Spleen (tissue), 11 donors: ENCODE measurements around the gene ZC3H12C. TPM values are rescaled to one million over a fixed set of nuclear protein-coding genes. Genes with fewer than 3 reads are reported as not detected.
"Not testable (repeated sequence)": the region's sequence is repeated elsewhere in the genome, so short reads cannot be mapped to it uniquely, and the experiment has no call there.

Experiments used
- DNase-seq: peaks from one replicate; pipeline ENCODE4 v3.0.0-alpha.2; 2020
- H3K27ac ChIP-seq, 8 donors: fragments of 200-600 bp; sonication (generic) in 7 of 8; 1 replicate in 4 of 8; 2 replicates in 4 of 8; pipeline versions ENCODE4 v1.5.0 to v1.8.0; 2016 to 2021; ENCODE audit warnings: inconsistent platforms in 4 of 8, mild to moderate bottlenecking in 4 of 8, moderate library complexity in 1 of 8
- H3K27me3 ChIP-seq, 7 donors: fragments of 200-600 bp; sonication (generic) in 6 of 7; replicated peaks in 1 of 7; 1 replicate in 4 of 7; 2 replicates in 3 of 7; pipeline versions ENCODE4 v1.5.0 to v1.8.0; 2016 to 2021; ENCODE audit warnings: inconsistent platforms in 3 of 7, mild to moderate bottlenecking in 1 of 7
- H3K36me3 ChIP-seq, 6 donors: fragments of 200-600 bp; sonication (generic) in 5 of 6; 1 replicate in 4 of 6; 2 replicates in 2 of 6; pipeline versions ENCODE4 v1.5.0 to v1.8.0; 2016 to 2021; ENCODE audit warnings: inconsistent platforms in 2 of 6
- H3K4me1 ChIP-seq, 6 donors: fragments of 200-600 bp; sonication (generic) in 5 of 6; 1 replicate in 3 of 6; 2 replicates in 3 of 6; pipeline versions ENCODE4 v1.5.0 to v1.8.0; 2016 to 2021; ENCODE audit warnings: inconsistent platforms in 3 of 6
- H3K4me3 ChIP-seq, 8 donors: fragments of 200-600 bp; sonication (generic) in 7 of 8; 1 replicate in 4 of 8; 2 replicates in 4 of 8; pipeline versions ENCODE4 v1.5.0 to v1.8.0; 2016 to 2021; ENCODE audit warnings: inconsistent platforms in 4 of 8, mild to moderate bottlenecking in 4 of 8, moderate library complexity in 2 of 8
- H3K9me3 ChIP-seq, 8 donors: fragments of 200-600 bp; sonication (generic) in 7 of 8; 1 replicate in 4 of 8; 2 replicates in 4 of 8; pipeline versions ENCODE4 v1.5.0 to v1.8.0; 2016 to 2021; ENCODE audit warnings: inconsistent platforms in 4 of 8
- CTCF ChIP-seq, 11 experiments: fragments of 200-600 bp in 7 of 11; fragments of 450-650 bp in 4 of 11; sonication (generic) in 4 of 11; IDR thresholded peaks in 8 of 11; conservative IDR thresholded peaks in 3 of 11; 1 replicate in 7 of 11; 2 replicates in 4 of 11; pipeline versions ENCODE4 v1.4.0 to v1.8.0; 2016 to 2021; ENCODE audit warnings: antibody characterized with exemption in 11 of 11, inconsistent platforms in 4 of 11, mild to moderate bottlenecking in 1 of 11
- POLR2A ChIP-seq, 3 donors: fragments of 450-650 bp; IDR thresholded peaks; one replicate each; pipeline ENCODE4 v1.5.1; 2017; ENCODE audit warnings: antibody characterized with exemption in 3 of 3, mild to moderate bottlenecking in 1 of 3
- POLR2AphosphoS5 ChIP-seq, 3 donors: sonication (generic); formaldehyde crosslinking; IDR thresholded peaks; one replicate each; pipeline ENCODE4 v1.5.1; 2017; ENCODE audit warnings: antibody characterized with exemption in 3 of 3
- WGBS, 5 donors: extraction: QIAGEN DNeasy Blood & Tissue Kit in 3 of 5; methylation state at CpG; one replicate each; pipeline versions ENCODE4 v1.1.5 to v1.1.7; 2013 to 2018; 5-methylcytosine and 5-hydroxymethylcytosine counted together
- intact Hi-C: fragments of 100-400 bp; cut with DNase I; formaldehyde crosslinking; loops from one replicate; pipeline ENCODE4 v1.15.0; 2023; ENCODE audit warnings: low total_unique reads
- polyA plus RNA-seq, 3 donors: library from polyadenylated mRNA; stranded (reverse); fragments of 200-250 nt; gene quantifications; one replicate each; pipeline ENCODE4 v1.2.1, GENCODE V29; 2013
- total RNA-seq, 7 donors: library from RNA; depleted of rRNA in 3 of 7; stranded (reverse); fragments of >200 nt in 3 of 7; fragmentation: NEBNext Ultra II Directional in 4 of 7; extraction: Animal tissue kit (Norgen Biotek cat#: 25700) in 4 of 7; gene quantifications; one replicate each; pipeline versions ENCODE4 v1.1.0 to v1.2.1, GENCODE V29; 2016 to 2021
- donor health status: healthy with polysubstance abuse.
- donor health status: DM: no; HTN: no; CAD: no; lungs with moderate emphysema.
- donor health status: DM: no; HTN: no; CAD: no.
- donor health status: Bipolar disorder and iron deficiency.
- donor health status: healthy.
- donor health status: DM: no; HTN: no; CAD: no.
- donor health status: DM: yes; HTN: yes; CAD: no.

The ZC3H12C gene
- total and polyA plus RNA-seq, 10 donors: 0.44 to 10.4 (median 5.1) TPM

GRCh38 chr11:110186867-110187266 is 93.7 kb downstream of the ZC3H12C start:
- Histone ChIP-seq H3K36me3 (no peaks in the 10 kb centered on the region), H3K4me1 (no peaks in the 10 kb centered on the region), H3K27ac (no peak overlapping the region), H3K4me3 (no peak overlapping the region), H3K27me3 (peaks cover 0 to 10% (median 0%) of the 10 kb centered on the region in 7 donors), H3K9me3 (peaks cover 0 to 6% (median 0%) of the 10 kb centered on the region in 8 donors)
- 80 to 98% (median 87%) methylated on average over 3 to 4 of the region's 4 CpGs for WGBS, 5 donors
- DNase-seq: no peak
- intact Hi-C loops: no loop called here
- no peak for TF ChIP-seq POLR2A (IDR thresholded peaks at IDR 0.05)
- no peak for TF ChIP-seq CTCF (IDR thresholded peaks at IDR 0.05 in 8 of 11, conservative IDR thresholded peaks at IDR 0.05 in 3 of 11)
- no peak for TF ChIP-seq POLR2AphosphoS5 (IDR thresholded peaks at IDR 0.05)

GRCh38 chr11:110187731-110188130 is 94.5 kb downstream of the ZC3H12C start:
- no peak for DNase-seq
- WGBS, 5 donors: 87 to 99% (median 97%) methylated on average over 6 of the region's 6 CpGs
- intact Hi-C loops: no loop called here
- H3K27me3 ChIP-seq: peaks cover 0 to 10% (median 0%) of the 10 kb centered on the region in 7 donors
- H3K4me3 ChIP-seq: no peak overlapping the region
- peaks cover 0 to 12% (median 0%) of the 10 kb centered on the region in 8 donors for H3K9me3 ChIP-seq
- H3K36me3 ChIP-seq: no peaks in the 10 kb centered on the region
- TF ChIP-seq POLR2AphosphoS5 (IDR thresholded peaks at IDR 0.05) (no peak), POLR2A (IDR thresholded peaks at IDR 0.05) (no peak), CTCF (IDR thresholded peaks at IDR 0.05 in 8 of 11, conservative IDR thresholded peaks at IDR 0.05 in 3 of 11) (no peak)
- no peak overlapping the region for H3K27ac ChIP-seq
- no peaks in the 10 kb centered on the region for H3K4me1 ChIP-seq

GRCh38 chr11:110190885-110191284 is 97.7 kb downstream of the ZC3H12C start:
- no peaks in the 10 kb centered on the region for H3K4me1 ChIP-seq
- 78 to 89% (median 86%) methylated on average over 1 of the region's 1 CpG for WGBS, 5 donors
- TF ChIP-seq POLR2A (IDR thresholded peaks at IDR 0.05): no peak
- TF ChIP-seq POLR2AphosphoS5 (IDR thresholded peaks at IDR 0.05): no peak
- no peak for TF ChIP-seq CTCF (IDR thresholded peaks at IDR 0.05 in 8 of 11, conservative IDR thresholded peaks at IDR 0.05 in 3 of 11)

GRCh38 chr11:110192604-110193282 is 99.6 kb downstream of the ZC3H12C start:
- intact Hi-C loops: loop anchor here (10.0 kb wide), 1 partner anchor 248 kb away; no protein-coding TSS in a partner anchor

More at GRCh38 chr11:110190885-110191284, 97.7 kb downstream of the ZC3H12C start:
- no peaks in the 10 kb centered on the region for H3K36me3 ChIP-seq
- peaks cover 0 to 17% (median 0%) of the 10 kb centered on the region in 7 donors for H3K27me3 ChIP-seq
- no peak overlapping the region for H3K27ac ChIP-seq
- no peak overlapping the region for H3K4me3 ChIP-seq
- no peak for DNase-seq
- intact Hi-C loops: loop anchor here (10.0 kb wide), 1 partner anchor 246 kb away; no protein-coding TSS in a partner anchor
- peaks cover 0 to 12% (median 0%) of the 10 kb centered on the region in 8 donors for H3K9me3 ChIP-seq

GRCh38 chr11:110194211-110194766 is 101.1 kb downstream of the ZC3H12C start:
- H3K27me3 ChIP-seq, H3K27ac ChIP-seq, DNase-seq, H3K4me1 ChIP-seq, H3K36me3 ChIP-seq, H3K4me3 ChIP-seq: not testable (repeated sequence)
- peaks cover 0 to 12% (median 0%) of the 10 kb centered on the region in 8 donors for H3K9me3 ChIP-seq
- 63 to 85% (median 82%) methylated on average over 8 to 10 of the region's 10 CpGs for WGBS, 5 donors
- intact Hi-C loops: loop anchor here (10.0 kb wide), 1 partner anchor 249 kb away; no protein-coding TSS in a partner anchor

More at GRCh38 chr11:110192604-110193282, 99.6 kb downstream of the ZC3H12C start:
- not testable (repeated sequence) for DNase-seq, H3K4me1 ChIP-seq, H3K36me3 ChIP-seq, H3K27ac ChIP-seq, H3K4me3 ChIP-seq, H3K27me3 ChIP-seq
- 63 to 82% (median 67%) methylated on average over 4 of the region's 4 CpGs for whole genome bisulfite sequencing, 5 donors
- peaks cover 0 to 12% (median 0%) of the 10 kb centered on the region in 8 donors for H3K9me3 ChIP-seq
